Epithelial cell of prostate (primary cell): ENCODE results near the gene ZNF587.
"Not testable (repeated sequence)": the region's sequence is repeated elsewhere in the genome, so short reads cannot be mapped to it uniquely, and the experiment has no call there.

Experiments used
- DNase-seq: peaks from one replicate; pipeline ENCODE4 v3.0.0-alpha.2; 2011; ENCODE audit warnings: low read depth, low spot score
- H3K27ac ChIP-seq: fragments of 450-650 bp; 2 replicates; pipeline ENCODE4 v1.5.1; 2017; ENCODE audit warnings: mild to moderate bottlenecking

ZNF587 gene

DNA sequence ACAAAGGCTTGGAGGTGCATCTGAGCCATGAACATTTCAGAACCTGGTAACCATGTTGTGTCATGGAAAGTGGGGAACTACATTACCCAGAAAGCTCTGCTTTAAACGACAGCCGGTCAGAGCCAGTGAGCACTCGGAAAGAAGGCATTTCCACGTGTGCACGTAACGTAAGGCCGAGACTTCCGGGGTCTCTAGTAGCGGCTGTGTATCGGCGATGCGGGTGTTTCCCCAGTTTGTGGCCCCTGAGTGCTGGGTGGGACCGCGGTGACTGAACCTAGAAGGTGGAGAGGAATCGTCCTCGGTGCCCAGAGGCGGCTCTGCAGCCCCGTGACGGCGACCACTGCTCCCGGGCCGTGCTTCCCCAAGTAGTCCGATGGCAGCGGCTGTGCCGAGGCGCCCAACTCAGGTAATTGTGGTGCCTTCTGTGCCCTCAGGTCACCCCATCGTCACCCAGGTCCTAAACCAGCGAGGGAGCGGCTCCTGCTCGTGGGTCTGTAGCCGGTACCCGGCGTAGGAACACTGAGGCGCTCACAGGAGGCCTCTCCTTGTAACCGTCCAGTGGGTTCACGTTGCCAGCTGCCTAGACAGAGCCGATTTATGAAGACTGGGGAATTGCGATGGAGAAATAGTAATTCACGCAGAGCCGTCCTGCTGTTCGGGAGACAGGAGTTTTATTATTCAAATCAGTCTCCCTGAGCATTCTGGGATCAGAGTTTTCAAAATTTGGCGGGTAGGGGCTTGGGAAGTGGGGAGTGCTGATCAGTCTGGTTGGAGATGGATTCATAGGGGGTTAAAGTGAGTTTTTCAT is at the start of gene ZNF587:
Gene ZNF587, plus strand, starts transcription at position 194 of the 808 bp plus-strand sequence. Its CDS starts 180 bp downstream, at position 374.
- H3K27ac ChIP-seq = peak within 1 kb of the TSS; percentile 82
- peak; percentile 40 for DNase-seq

DNA sequence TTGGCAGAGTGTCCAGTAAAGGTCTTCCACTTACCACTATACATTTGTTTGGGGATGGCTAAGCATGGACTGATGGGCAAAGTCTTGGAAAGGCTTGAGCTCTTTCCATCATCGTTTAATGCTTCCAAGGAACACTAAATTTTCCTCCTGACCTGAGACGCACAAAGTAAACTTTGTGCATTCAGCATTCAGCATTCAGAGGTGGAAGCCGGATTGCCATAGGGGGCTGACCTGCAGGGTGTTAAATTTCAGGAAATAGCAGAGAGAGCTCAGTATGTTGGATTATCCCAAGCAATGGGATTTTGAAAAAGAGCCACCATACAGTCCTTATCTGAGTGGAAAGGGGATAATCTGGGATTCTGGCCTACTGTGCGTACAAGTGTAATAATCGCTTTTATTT is 49.0 kb upstream of the ZNF587 start:
- H3K27ac ChIP-seq = peak overlapping the region; percentile 94

DNA sequence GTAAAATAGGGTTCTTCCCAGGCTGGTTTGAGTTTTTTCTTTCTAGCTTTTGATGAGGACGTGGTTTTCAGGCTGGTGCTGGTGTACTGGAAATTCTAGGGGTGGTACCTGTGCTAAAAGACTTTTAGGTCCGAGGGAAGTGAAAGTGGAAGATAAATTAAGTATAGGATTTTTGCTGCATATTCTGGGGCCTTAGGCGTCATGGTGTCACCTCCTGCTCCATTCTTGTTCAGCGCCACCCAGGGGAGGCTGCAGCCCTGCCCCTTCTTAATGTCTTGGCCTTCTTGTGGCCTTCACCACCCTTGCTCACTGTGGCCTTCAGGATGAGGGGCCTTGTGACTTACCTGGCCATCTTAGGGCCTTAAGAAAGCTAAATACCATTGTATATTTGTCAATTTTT is 47.4 kb upstream of the ZNF587 start:
- DNase-seq = no peak
- H3K27ac ChIP-seq = peak overlapping the region; percentile 94

More for the DNA sequence above, 49.0 kb upstream of the ZNF587 start:
- no peak for DNase-seq

DNA sequence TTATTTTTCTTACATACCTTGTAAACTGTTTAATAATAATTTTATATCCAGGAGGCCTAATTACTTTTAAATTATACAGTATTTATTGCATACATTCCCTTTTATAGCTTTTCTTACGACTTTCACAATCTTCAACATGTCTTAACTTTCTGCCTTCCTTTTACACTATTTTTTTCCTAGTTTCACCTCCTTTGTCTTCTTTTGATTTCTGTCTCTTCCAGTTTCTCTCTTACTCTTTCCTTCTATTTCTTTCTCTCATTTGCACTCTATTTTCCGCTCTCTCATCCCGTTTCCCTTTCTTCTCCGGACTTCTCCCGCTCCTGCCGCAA is 46.4 kb upstream of the ZNF587 start:
- H3K27ac ChIP-seq = peak overlapping the region; percentile 94

DNA sequence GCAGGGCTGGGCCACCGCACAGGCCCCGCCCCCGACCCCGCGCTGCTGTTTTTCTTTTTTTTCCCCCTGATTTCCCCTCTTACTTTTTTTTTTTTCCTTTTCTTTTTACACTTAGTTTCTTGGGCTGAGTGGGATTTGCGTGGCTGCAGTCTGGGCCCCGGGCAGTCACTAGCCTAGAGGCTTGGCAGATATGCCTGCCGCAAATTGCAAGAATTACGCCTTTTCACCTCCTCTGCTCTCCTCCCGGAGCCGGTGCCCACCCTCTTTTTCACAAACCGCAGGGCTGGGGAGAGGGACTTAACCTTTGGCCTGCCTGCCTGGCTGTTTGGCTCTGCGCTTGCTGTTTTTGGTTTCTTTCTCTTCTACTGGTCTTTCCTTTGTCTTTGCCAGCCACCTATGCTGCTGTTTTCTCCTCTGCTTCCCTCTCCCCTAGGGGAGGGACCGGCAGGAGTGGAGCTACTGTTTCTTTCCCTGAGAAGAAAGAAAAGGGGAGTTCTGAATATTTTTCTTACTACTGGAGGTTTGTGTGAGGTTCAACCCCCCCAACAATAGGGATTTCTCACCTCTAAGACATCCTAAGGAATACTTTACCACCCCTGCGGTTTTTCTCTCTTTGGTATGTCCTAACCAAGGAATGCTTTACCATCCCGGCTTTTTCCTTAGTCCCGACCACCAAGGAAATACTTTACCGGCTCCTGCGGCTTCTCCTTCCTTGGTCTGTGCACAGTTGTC is 45.9 kb upstream of the ZNF587 start:
- DNase-seq = no peak
- peak overlapping the region; percentile 94 for H3K27ac ChIP-seq

More for the DNA sequence above, 46.4 kb upstream of the ZNF587 start:
- DNase-seq = no peak

DNA sequence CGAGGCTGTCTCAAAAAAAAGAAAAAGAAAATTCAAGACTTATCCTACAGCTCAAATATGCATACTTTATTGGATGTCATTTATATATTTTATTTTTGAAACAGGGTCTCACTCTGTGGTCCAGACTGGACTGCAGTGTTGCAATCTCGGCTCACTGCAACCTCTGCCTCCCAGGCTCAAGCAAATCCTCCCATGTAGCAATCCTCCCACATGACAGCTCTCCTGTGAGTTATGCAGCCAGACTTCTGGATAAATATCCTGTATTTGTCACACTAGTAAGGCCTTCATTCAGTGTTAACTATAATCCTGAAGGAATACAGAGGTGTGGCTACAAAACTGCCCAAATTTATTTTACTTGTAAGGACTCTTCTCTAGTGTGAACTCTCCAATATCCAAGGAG is 42.1 kb upstream of the ZNF587 start:
- DNase-seq = no peak
- H3K27ac ChIP-seq = peak overlapping the region; percentile 94

DNA sequence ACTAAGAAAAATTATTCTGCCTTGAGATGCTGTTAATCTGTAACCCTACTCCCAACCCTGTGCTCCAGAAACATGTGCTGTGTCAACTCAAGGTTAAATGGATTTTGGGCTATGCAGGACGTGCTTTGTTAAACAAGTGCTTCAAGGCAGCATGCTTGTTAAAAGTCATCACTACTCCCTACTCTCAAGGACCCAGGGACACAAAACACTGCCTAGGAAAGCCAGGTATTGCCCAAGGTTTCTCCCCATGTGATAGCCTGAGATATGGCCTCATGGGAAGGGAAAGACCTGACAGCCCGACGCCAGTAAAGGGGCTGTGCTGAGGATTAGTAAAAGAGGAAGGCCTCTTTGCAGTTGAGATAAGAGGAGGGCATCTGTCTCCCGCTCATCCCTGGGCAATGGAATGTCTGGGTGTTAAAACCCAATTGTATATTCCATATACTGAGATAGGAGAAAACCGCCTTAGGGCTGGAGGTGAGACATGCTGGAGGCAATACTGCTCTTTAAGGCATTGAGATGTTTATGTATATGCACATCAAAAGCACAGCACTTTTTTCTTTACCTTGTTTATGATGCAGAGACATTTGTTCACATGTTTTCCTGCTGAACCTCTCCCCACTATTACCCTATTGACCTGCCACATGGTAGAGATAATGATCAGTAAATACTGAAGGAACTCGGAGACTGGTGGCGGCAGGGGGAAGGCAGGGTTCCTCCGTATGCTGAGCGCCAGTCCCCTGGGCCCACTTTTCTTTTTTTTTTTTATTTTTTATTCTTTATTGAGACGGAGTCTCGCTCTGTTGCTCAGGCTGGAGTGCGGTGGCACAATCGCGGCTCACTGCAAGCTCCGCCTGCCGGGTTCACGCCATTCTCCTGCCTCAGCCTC is 39.0 kb upstream of the ZNF587 start:
- H3K27ac ChIP-seq = not testable (repeated sequence)

DNA sequence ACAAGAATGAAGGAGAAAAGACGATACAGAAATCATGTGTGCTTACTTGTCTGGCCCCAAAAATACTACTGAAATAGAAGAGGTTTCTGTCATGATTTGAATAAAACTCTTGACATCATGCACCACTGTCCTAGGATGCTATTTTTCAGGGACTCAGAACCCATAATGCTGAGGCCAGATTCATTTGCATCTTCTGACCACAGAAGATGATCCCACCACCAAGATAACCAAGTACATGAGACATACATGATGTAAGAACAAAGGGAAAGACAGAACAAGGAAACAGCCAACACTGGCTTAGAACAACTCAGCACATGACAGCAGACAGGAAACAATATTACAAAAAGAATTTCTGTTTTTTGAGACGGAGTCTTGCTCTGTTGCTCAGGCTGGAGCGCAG is 37.4 kb upstream of the ZNF587 start:
- H3K27ac ChIP-seq = peak overlapping the region; percentile 65

More for the DNA sequence above, 39.0 kb upstream of the ZNF587 start:
- DNase-seq = not testable (repeated sequence)

DNA sequence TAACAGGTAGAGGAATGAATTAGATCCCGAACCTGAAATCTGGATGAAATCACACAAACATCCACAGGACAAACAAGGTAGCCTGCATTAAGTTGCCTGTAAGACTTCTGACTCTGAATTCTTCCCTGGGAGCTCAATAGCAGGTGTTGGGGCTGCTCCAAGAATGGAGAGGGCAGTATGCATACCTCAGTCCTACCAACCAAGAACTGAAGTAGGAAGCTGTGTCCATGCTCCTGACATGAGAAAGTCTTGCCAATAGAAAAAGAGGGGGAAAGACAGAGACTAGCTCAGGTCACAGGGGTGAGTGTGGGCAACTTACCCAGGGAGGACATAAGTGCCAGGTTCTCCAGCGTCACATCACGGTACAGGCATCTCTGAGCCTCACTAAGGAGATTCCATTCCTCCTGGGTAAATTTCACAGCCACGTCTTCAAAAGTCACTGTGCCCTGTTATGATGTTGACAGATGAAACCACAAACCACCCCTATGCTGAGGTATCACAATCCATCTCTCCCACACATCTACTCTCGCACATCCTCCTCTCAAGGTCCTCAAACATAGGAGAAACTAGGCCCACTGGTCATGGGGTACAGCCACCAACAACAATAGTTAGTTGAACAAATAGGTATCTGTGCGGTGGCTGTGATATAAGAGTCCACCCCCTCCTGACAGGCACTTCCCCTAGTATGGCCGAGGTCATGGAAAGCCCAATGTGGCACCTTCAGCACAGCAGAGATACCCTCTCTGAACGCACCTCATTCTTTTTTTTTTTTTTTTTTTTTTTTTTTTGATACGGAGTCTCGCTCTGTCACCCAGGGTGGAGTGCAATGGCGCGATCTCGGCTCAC is 36.5 kb upstream of the ZNF587 start:
- not testable (repeated sequence) for DNase-seq
- H3K27ac ChIP-seq = peak overlapping the region; percentile 65

More for the DNA sequence above, 37.4 kb upstream of the ZNF587 start:
- DNase-seq = no peak

DNA sequence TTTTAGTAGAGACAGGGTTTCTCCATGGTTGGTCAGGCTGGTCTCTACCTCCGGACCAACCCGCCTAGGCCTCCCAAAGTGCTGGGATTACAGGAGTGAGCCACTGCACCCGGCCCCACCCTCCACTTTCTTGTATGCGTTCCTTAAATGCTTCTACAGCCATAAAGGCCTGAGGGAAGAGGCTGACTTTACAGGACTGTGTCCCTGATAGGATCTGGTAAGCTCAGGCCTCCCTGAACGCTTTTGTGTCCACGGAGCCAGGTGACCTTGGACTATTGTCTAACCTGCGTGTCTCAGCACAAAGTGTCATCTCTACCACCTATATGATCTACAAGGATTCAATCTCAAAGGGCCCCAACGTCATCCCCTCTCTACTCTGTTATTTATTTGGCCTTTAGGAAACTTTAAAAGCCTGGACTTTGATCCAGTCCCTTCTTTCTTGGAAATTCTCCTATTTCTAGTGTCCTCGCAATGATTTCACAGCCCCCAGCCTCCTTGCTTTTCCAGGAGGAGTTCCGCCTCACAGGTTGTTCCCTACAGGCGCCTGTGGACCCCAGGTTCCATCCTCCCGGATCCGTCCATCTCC is 35.6 kb upstream of the ZNF587 start:
- H3K27ac ChIP-seq = peak overlapping the region; percentile 65
- DNase-seq = no peak

DNA sequence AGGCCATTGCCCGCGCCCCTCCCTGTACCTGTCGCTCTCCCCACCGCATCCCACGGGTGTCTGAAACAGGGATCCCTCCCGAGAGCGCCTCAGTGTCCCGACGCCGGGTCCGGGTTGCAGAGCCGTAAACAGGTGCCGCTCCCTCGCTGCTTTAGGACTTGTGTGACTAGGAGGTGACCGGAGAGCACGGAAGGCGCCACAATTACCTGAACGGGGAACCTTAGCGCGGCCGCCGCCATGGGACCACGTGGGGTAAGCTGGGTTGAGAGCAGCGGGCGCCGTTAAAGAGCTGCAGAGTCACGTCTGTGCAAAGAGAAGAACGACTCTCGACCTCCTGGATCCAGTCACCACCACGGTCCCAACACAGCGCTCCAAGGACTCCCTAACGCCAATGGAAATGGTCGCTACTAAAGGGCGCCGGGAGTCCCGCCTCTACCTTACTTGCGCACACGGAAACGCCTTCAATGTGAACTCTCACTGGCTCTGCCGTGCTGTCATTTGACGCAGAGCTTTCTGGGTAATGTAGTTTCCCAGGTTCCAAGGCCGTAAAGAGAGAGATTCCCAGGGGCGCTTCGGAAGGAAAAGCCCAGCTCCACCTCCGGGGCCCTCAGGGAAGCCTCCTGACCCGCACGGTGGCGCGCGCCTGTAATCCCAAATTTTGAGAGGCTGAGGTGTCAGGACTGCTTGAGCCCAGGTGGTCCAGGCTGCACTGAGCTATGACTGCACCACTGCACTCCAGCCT is 35.0 kb upstream of the ZNF587 start, which contains the start of gene ZNF552:
Gene ZNF552, minus strand, starts transcription at position 409 of the 742 bp plus-strand sequence. Its CDS starts 170 bp downstream, at position 239.
- peak within 1 kb of the TSS; percentile 65 for H3K27ac ChIP-seq
- peak; percentile 64 for DNase-seq

DNA sequence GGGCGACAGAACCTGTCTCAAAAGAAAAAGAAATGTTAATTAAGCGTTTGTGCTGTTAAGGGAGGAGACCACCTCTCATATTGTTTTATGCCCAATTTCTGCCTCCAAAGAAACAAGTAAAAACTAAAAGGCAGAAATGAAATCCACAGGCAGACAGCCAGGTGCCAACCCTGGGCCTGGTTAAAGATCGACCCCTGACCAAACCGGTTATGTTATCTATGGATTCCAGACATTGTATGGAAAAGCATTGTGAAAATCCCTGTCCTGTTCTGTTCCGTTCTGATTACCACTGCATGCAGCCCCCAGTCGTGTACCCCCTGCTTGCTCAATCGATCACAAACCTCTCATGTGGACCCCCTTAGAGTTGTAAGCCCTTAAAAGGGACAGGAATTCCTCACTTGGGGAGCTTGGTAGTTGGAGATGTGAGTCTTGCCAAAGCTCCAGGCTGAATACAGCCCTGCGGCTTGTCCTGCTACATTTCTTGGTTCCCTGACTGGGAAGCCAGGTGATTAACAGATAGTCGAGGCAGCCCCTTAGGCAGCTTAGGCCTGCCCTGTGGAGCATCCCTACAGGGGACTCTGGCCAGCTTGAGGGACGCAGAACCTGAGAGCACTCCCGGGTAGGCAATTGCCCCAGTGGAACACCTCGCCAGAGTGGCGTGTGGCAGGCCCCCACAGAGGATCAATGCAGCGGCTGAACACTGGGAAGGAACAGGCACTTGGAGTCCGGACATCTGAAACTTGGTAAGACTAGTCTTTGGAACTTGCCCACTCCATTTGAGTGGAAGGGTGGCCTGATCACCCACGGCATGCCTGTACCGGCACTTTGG is 34.2 kb upstream of the ZNF587 start:
- DNase-seq = no peak
- no peak overlapping the region for H3K27ac ChIP-seq

DNA sequence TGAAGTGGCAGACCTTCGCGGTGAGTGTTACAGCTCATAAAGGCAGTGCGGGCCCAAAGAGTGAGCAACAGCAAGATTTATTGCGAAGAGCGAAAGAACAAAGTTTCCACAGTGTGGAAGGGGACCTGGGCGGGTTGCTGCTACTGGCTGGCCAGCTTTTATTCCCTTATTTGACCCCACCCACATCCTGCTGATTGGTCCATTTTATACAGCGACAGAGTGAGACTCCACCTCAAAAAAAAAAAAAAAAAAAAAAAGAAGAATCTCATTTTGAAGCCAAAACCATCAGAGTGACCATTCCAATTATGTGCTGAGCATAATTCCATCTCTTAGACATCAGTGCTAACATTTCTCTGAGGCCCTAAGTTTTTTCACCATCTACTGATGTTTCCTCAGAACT is 33.0 kb upstream of the ZNF587 start:
- no peak for DNase-seq

DNA sequence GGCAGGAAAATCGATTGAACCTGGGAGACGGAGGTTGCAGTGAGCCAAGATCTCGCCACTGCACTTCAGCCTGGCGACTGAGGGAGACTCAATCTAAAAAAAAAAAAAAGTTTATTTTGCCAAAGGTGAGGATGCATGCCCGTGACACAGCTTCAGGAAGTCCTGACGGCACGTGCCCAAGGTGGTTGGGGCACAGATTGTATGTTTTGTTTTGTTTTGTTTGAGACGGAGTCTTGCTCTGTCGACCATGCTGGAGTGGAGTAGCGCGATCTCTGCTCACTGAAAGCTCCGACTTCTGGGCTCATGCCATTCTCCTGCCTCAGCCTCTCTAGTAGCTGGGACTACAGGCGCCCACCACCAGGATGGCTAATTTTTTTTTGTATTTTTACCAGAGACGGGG is 31.7 kb upstream of the ZNF587 start:
- H3K27ac ChIP-seq = no peak overlapping the region
- no peak for DNase-seq

More for the DNA sequence above, 33.0 kb upstream of the ZNF587 start:
- no peak overlapping the region for H3K27ac ChIP-seq

DNA sequence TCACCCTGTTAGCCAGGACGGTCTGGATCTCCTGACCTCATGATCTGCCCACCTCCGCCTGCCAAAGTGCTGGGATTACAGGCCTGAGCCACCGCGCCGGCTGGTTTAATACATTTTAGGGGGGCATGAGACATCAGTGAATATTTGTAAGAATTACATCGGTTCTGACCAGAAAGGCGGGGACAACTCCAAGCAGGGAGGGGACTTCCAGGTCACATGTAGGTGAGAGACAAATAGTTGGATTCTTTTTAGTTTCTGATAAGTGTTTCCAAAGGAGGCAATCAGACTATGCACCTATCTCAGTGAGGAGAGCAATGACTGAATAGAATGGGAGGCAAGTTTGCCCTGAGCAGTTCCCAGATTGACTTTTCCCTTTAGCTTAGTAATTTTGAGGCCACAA is 31.3 kb upstream of the ZNF587 start:
- no peak for DNase-seq
- H3K27ac ChIP-seq = peak overlapping the region; percentile 61

DNA sequence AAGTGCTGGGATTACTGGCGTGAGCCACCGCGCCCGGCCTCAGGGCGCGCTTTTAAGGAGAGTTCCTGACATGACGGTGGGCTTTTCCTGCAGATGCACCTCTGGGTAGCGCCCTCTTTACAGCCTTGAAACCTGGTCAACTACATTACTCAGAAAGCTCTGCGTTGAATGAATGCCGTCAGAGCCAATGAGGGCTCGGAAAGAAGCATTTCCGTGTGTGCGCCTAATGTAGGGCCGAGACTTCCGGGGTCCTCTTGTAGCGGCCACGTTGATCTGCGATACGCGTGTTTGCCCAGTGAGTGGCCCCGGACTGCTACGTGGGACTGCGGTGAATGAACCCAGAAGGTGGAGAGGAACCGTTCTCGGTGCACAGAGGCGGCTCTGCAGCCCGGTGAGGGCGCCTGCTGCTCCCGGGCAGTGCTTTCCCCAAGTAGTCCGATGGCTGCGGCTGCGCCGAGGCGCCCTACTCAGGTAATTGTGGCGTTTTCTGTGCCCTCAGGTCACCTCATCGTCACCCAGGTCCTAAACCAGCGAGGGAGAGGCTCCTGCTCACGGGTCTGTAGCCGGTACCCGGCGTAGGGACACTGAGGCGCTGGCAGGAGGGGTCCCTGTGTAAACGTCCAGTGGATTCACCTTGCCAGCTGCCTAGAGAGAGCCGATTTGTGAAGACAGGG is 30.0 kb upstream of the ZNF587 start:
- peak overlapping the region; percentile 61 for H3K27ac ChIP-seq
- DNase-seq = peak; percentile 72

DNA sequence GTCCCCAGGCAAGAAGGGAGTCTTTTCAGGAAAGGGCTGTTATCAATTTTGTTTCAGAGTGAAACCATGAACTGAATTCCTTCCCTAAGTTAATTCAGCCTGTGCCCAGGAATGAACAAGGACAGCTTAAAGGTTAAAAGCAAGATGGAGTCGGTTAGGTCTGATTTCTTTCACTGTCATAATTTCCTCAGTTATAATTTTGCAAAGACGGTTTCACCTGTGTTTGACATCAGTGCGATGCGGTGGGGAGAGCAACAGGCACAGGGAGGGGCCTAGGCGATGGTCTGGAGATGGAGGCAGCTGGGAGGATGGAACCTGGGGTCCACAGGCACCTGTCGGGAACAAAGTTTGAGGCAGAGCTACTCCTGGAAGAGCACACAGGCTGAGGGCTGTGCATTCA is 29.1 kb upstream of the ZNF587 start:
- no peak for DNase-seq
- H3K27ac ChIP-seq = no peak overlapping the region
